Rectal smooth muscle tissue (tissue), 1 donor: ENCODE data around the gene OTX2.

Experiments used
- H3K27ac ChIP-seq: one replicate; pipeline ENCODE4 v1.7.0; 2013; ENCODE audit warnings: low read depth, low read length, inconsistent platforms
- H3K27me3 ChIP-seq: one replicate; pipeline ENCODE4 v1.7.0; 2013; ENCODE audit warnings: low read length; ENCODE audit not compliant: control insufficient read depth, insufficient read depth
- H3K36me3 ChIP-seq: one replicate; pipeline ENCODE4 v1.7.0; 2013; ENCODE audit warnings: low read length; ENCODE audit not compliant: control insufficient read depth, insufficient read depth
- H3K4me1 ChIP-seq: one replicate; pipeline ENCODE4 v1.7.0; 2013; ENCODE audit warnings: low read length; ENCODE audit not compliant: control insufficient read depth, insufficient read depth
- H3K4me3 ChIP-seq: one replicate; pipeline ENCODE4 v1.7.0; 2013; ENCODE audit warnings: low read length
- H3K9ac ChIP-seq: one replicate; pipeline ENCODE4 v1.7.0; 2013; ENCODE audit warnings: low read length

Gene OTX2

DNA sequence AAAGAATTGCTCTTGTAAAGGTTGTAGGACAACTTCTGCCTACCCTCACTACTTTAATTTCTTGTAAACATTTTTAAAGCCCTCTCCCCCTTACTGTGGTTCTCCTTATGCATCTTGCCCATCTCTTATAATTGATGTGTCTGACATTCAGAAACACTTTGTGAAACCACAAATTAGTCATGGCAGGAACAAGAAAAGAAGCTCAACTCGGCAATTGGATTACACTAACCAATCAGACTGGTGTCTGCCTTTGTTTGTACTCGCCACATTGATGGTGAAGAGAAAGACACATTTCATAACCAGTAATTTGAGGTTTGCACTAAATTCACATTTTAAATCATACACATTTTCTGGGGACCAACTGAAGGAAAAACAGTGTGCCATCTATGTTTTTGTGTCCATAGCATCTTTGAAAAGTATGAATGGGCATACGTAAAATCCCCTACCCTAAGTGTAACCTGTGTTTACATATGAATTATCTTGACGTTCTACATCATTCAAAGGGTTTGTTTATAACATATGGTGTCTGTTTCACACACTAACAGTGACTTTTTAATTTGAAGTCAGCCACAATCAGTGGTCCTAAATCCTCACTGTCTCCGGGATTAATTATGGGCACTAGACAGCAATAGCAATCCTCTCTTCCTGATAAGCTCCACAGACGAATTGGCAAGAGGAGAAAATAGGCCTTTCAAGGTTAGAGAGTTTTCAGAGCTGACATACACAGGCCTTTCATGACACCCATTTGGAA, 49.9 kb downstream of the OTX2 start:
- no peak overlapping the region for H3K27ac ChIP-seq
- no peaks in the 10 kb centered on the region for H3K4me1 ChIP-seq
- no peak overlapping the region for H3K9ac ChIP-seq
- H3K36me3 ChIP-seq: no peaks in the 10 kb centered on the region
- no peaks in the 10 kb centered on the region for H3K27me3 ChIP-seq
- H3K4me3 ChIP-seq: no peak overlapping the region

DNA sequence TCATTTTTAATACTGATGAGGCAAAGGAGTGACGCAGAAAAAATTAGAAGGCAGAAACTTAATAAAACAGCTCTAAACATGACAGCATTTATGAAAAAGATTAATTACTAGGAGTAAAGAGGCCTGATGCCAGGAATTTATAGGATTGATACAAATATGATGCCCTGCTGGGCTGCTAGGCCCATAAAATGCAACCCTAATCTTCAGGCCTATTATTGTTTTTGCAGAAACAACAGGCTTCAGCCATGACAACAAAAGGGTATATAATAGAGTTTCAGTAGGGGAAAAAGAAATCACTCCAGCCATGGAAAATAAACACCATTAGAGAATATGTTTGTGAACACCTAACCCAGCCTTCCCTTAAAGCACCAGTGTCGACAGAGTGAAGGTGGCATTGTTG, 50.6 kb downstream of the OTX2 start:
- H3K4me1 ChIP-seq: no peaks in the 10 kb centered on the region
- H3K27me3 ChIP-seq: no peaks in the 10 kb centered on the region
- no peak overlapping the region for H3K9ac ChIP-seq
- H3K4me3 ChIP-seq: no peak overlapping the region
- H3K27ac ChIP-seq: no peak overlapping the region
- no peaks in the 10 kb centered on the region for H3K36me3 ChIP-seq

- Histone ChIP-seq H3K27ac (no peak overlapping the region), H3K9ac (no peak overlapping the region), H3K27me3 (no peaks in the 10 kb centered on the region), H3K4me1 (no peaks in the 10 kb centered on the region), H3K36me3 (no peaks in the 10 kb centered on the region), H3K4me3 (no peak overlapping the region)
Observed at GRCh38 chr14:56759094-56759493, 51.2 kb downstream of the OTX2 start.

- Histone ChIP-seq H3K4me1 (no peaks in the 10 kb centered on the region), H3K9ac (no peak overlapping the region), H3K27me3 (no peaks in the 10 kb centered on the region), H3K36me3 (no peaks in the 10 kb centered on the region), H3K27ac (no peak overlapping the region), H3K4me3 (no peak overlapping the region)
Observed at GRCh38 chr14:56754921-56755320, 55.4 kb downstream of the OTX2 start.

DNA sequence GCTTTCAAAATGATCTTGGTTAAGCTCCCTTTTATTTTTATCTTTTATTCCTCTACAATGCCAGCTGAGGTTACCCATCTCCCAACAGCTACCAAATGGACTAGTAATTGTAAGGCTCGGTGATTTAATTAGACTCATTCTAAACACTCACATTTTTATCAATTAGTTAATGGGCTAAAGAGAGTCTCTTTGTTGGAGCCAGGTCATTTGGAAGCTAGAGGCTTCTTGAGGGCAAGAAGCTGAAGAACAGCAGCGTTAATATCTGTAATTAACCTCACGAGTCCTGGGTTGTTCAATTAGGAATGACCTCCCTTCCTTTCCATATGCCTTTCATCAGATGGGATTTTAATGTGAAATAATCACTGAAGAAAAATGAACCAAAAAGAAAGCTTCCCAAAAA, 56.9 kb downstream of the OTX2 start:
- H3K27me3 ChIP-seq: no peaks in the 10 kb centered on the region
- H3K27ac ChIP-seq: no peak overlapping the region
- H3K36me3 ChIP-seq: no peaks in the 10 kb centered on the region
- no peaks in the 10 kb centered on the region for H3K4me1 ChIP-seq
- H3K4me3 ChIP-seq: no peak overlapping the region
- no peak overlapping the region for H3K9ac ChIP-seq

DNA sequence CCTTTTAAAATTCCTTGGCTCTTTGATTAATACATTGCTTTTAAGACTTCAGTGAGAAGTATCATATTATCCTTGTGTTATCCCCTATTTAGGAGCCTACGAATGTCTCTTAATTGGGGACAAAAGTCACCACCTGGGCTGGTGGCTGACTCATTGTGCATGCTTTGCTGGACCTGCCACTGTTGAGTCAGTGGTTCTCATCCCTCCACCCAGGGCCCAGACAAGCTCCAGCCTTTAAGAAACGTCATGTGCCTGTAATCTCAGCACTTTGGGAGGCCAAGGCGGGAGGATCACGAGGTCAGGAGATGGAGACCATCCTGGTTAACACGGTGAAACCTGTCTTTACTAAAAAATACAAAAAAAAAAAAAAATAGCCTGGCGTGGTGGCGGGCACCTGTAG, 57.9 kb downstream of the OTX2 start:
- Histone ChIP-seq H3K27ac (no peak overlapping the region), H3K36me3 (no peaks in the 10 kb centered on the region), H3K27me3 (no peaks in the 10 kb centered on the region), H3K4me3 (no peak overlapping the region), H3K9ac (no peak overlapping the region), H3K4me1 (no peaks in the 10 kb centered on the region)

DNA sequence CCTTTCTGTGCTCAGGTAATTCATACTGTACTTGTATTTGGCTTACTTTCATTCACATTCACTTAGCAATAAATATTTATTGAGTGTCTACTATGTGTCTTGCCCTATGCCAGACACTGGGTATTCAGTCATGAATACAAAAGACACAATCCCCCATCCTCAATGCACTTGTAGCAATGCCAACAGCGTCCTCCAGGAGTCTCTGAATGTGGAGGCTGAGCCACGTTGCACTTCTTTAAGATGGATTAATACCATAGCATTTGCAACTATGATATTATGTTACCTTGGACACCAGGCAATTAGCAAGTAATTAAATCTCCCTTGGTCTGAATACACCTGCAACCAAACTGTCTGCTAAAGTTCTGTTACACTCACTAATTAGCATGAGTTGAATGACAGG, 58.8 kb downstream of the OTX2 start:
- no peaks in the 10 kb centered on the region for H3K4me1 ChIP-seq
- no peaks in the 10 kb centered on the region for H3K36me3 ChIP-seq
- H3K4me3 ChIP-seq: no peak overlapping the region
- H3K27ac ChIP-seq: no peak overlapping the region
- no peaks in the 10 kb centered on the region for H3K27me3 ChIP-seq
- no peak overlapping the region for H3K9ac ChIP-seq
